OCI-LY1 (cell line): Measurements from ENCODE around the gene PURA.

Source experiments
- CTCF ChIP-seq: fragments of 200-600 bp; sonication (generic), shearing (Covaris generic); IDR thresholded peaks from 2 replicates; pipeline ENCODE4 v1.5.1; 2017; ENCODE audit warnings: mild to moderate bottlenecking, antibody characterized with exemption, low read length, moderate library complexity, mixed read lengths
- EZH2 ChIP-seq: fragments of 200-600 bp; sonication (generic), shearing (Covaris generic); IDR thresholded peaks from 2 replicates; pipeline ENCODE4 v1.8.0; 2017; ENCODE audit warnings: borderline replicate concordance, mixed run types, mild to moderate bottlenecking, antibody characterized with exemption, low read length, moderate library complexity, mixed read lengths

- no peak for TF ChIP-seq CTCF
- TF ChIP-seq EZH2 = no peak
Measured at GRCh38 chr5:140131967-140132409, 18.1 kb downstream of the PURA start.
